MM.1S (cell line): ENCODE data around the gene FYCO1.
A peak's percentile ranks its signal among the peaks of the same experiment; 100 is the strongest.

Source experiments
- DNase-seq: peaks from one replicate; pipeline ENCODE4 v3.0.0-alpha.2; 2015
- H2AFZ ChIP-seq: fragments of 300-600 bp; sonication (generic); 2 replicates; pipeline ENCODE4 v1.6.0; 2016; ENCODE audit warnings: antibody characterized with exemption, low read length
- H3F3A ChIP-seq: fragments of 300-600 bp; sonication (generic); 2 replicates; pipeline ENCODE4 v1.6.1; 2016; ENCODE audit warnings: mild to moderate bottlenecking, antibody characterized with exemption, low read length, moderate library complexity, mixed read lengths; ENCODE audit not compliant: insufficient read depth
- H3K27ac ChIP-seq: fragments of 300-600 bp; sonication (generic); 2 replicates; pipeline ENCODE4 v1.5.1; 2016; ENCODE audit warnings: mild to moderate bottlenecking, low read length
- H3K27me3 ChIP-seq: fragments of 300-600 bp; sonication (generic); replicated peaks from 2 replicates; pipeline ENCODE4 v1.6.0; 2016; ENCODE audit warnings: low read length; ENCODE audit not compliant: insufficient read depth
- H3K36me3 ChIP-seq: fragments of 300-600 bp; sonication (generic); replicated peaks from 2 replicates; pipeline ENCODE4 v1.6.1; 2016; ENCODE audit warnings: mild to moderate bottlenecking, low read length, mixed read lengths; ENCODE audit not compliant: insufficient read depth
- H3K4me1 ChIP-seq: fragments of 300-600 bp; sonication (generic); 2 replicates; pipeline ENCODE4 v1.6.1; 2016; ENCODE audit warnings: low read length, mixed read lengths
- H3K4me2 ChIP-seq: fragments of 300-600 bp; sonication (generic); 2 replicates; pipeline ENCODE4 v1.6.0; 2016; ENCODE audit warnings: low read depth, low read length
- H3K4me3 ChIP-seq: fragments of 300-600 bp; sonication (generic); 2 replicates; pipeline ENCODE4 v1.5.1; 2016; ENCODE audit warnings: low read length, mixed read lengths
- H3K79me2 ChIP-seq: fragments of 300-600 bp; sonication (generic); 2 replicates; pipeline ENCODE4 v1.6.1; 2016; ENCODE audit warnings: mixed run types, low read length, mixed read lengths
- H3K9ac ChIP-seq: fragments of 300-600 bp; sonication (generic); 2 replicates; pipeline ENCODE4 v1.6.1; 2016; ENCODE audit warnings: low read length, mixed read lengths
- H3K9me2 ChIP-seq: fragments of 300-600 bp; sonication (generic); replicated peaks from 2 replicates; pipeline ENCODE4 v1.6.1; 2016; ENCODE audit warnings: mild to moderate bottlenecking, low read length, mixed read lengths; ENCODE audit not compliant: insufficient read depth
- H3K9me3 ChIP-seq: fragments of 300-600 bp; sonication (generic); replicated peaks from 2 replicates; pipeline ENCODE4 v1.6.1; 2016; ENCODE audit warnings: mild to moderate bottlenecking, low read length, mixed read lengths; ENCODE audit not compliant: insufficient read depth
- H4K20me1 ChIP-seq: fragments of 300-600 bp; sonication (generic); 2 replicates; pipeline ENCODE4 v1.6.1; 2016; ENCODE audit warnings: mild to moderate bottlenecking, low read length, moderate library complexity, mixed read lengths; ENCODE audit not compliant: insufficient read depth
- CTCF ChIP-seq: fragments of 300-600 bp; sonication (generic); IDR thresholded peaks from 2 replicates; pipeline ENCODE4 v1.5.1; 2016; ENCODE audit warnings: antibody characterized with exemption, low read length, mixed read lengths
- EZH2 ChIP-seq: fragments of 300-600 bp; sonication (generic); optimal IDR thresholded peaks from 2 replicates; pipeline ENCODE3; 2017; ENCODE audit warnings: low read depth, mild to moderate bottlenecking, antibody characterized with exemption, low read length, mixed read lengths
- EZH2phosphoT487 ChIP-seq: fragments of 300-600 bp; sonication (generic); IDR thresholded peaks from 2 replicates; pipeline ENCODE4 v1.6.1; 2018; ENCODE audit warnings: antibody characterized with exemption, low read length

FYCO1 gene

GRCh38 chr3:45874677-45875346 is 120.8 kb downstream of the FYCO1 start:
- H3F3A ChIP-seq, result peaks cover 19% of the 10 kb centered on the region
- no peaks in the 10 kb centered on the region for H3K36me3 ChIP-seq
- H3K79me2 ChIP-seq, result no peaks in the 10 kb centered on the region
- H3K4me1 ChIP-seq, result peaks cover 60% of the 10 kb centered on the region
- peak; percentile 37 for DNase-seq
- no peaks in the 10 kb centered on the region for H4K20me1 ChIP-seq
- peak overlapping the region; percentile 20; the same call in 1 of the 2 replicates for H3K4me2 ChIP-seq
- no peak overlapping the region for H2AFZ ChIP-seq
- no peak for TF ChIP-seq CTCF
- no peak for TF ChIP-seq EZH2
- TF ChIP-seq EZH2phosphoT487, result no peak
- H3K27ac ChIP-seq, result peak overlapping the region; percentile 15; the same call in 1 of the 2 replicates
- no peaks in the 10 kb centered on the region for H3K27me3 ChIP-seq
- no peaks in the 10 kb centered on the region for H3K9me2 ChIP-seq
- H3K9ac ChIP-seq, result no peak overlapping the region
- no peak overlapping the region for H3K4me3 ChIP-seq
- no peaks in the 10 kb centered on the region for H3K9me3 ChIP-seq

DNA sequence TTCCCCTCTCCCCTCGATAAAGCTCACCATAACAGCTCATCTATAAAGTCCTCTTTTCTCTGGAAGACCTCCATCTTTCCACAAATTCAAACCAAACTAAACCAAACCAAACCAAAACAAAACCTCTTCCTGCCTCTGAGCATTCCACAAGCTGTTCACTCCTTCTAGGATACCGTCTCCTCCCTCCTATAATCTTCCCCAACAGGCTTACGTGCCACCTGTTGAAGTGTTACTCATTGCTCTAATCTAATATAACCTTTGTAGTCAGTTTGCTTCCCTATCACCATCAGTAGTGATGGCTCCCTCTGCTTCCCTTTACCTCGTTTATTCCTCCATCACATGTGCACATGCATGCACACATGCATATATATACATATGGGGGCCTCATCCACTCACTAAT is 122.0 kb downstream of the FYCO1 start:
- Histone ChIP-seq H3F3A (peaks cover 22% of the 10 kb centered on the region), H3K4me1 (peaks cover 67% of the 10 kb centered on the region), H3K79me2 (no peaks in the 10 kb centered on the region), H2AFZ (no peak overlapping the region), H3K9me3 (no peaks in the 10 kb centered on the region), H3K27ac (no peak overlapping the region), H3K9ac (no peak overlapping the region), H3K36me3 (no peaks in the 10 kb centered on the region), H3K9me2 (no peaks in the 10 kb centered on the region), H3K4me3 (no peak overlapping the region), H4K20me1 (no peaks in the 10 kb centered on the region), H3K4me2 (no peak overlapping the region), H3K27me3 (no peaks in the 10 kb centered on the region)
- TF ChIP-seq CTCF (no peak), EZH2phosphoT487 (no peak), EZH2 (no peak)
- no peak for DNase-seq

- Histone ChIP-seq H4K20me1 (no peaks in the 10 kb centered on the region), H3K27me3 (no peaks in the 10 kb centered on the region), H3K4me2 (no peak overlapping the region), H3K4me3 (no peak overlapping the region), H3K9me3 (no peaks in the 10 kb centered on the region), H3F3A (peaks cover 27% of the 10 kb centered on the region), H2AFZ (no peak overlapping the region), H3K9ac (no peak overlapping the region), H3K27ac (no peak overlapping the region), H3K9me2 (no peaks in the 10 kb centered on the region), H3K36me3 (no peaks in the 10 kb centered on the region), H3K4me1 (peaks cover 66% of the 10 kb centered on the region), H3K79me2 (no peaks in the 10 kb centered on the region)
- no peak for TF ChIP-seq EZH2
- no peak for TF ChIP-seq CTCF
- TF ChIP-seq EZH2phosphoT487, result no peak
- no peak for DNase-seq
Observed at GRCh38 chr3:45873036-45873435, 122.6 kb downstream of the FYCO1 start.
